HG02884 (cell line): ENCODE results near the gene HOXB8.

ENCODE experiments used
- ATAC-seq: cut with Tn5 transposase; IDR thresholded peaks from one replicate; pipeline ENCODE4 v1.9.1; 2021; ENCODE audit warnings: mild to moderate bottlenecking, moderate library complexity; ENCODE audit not compliant: unreplicated experiment

HOXB8 gene

DNA sequence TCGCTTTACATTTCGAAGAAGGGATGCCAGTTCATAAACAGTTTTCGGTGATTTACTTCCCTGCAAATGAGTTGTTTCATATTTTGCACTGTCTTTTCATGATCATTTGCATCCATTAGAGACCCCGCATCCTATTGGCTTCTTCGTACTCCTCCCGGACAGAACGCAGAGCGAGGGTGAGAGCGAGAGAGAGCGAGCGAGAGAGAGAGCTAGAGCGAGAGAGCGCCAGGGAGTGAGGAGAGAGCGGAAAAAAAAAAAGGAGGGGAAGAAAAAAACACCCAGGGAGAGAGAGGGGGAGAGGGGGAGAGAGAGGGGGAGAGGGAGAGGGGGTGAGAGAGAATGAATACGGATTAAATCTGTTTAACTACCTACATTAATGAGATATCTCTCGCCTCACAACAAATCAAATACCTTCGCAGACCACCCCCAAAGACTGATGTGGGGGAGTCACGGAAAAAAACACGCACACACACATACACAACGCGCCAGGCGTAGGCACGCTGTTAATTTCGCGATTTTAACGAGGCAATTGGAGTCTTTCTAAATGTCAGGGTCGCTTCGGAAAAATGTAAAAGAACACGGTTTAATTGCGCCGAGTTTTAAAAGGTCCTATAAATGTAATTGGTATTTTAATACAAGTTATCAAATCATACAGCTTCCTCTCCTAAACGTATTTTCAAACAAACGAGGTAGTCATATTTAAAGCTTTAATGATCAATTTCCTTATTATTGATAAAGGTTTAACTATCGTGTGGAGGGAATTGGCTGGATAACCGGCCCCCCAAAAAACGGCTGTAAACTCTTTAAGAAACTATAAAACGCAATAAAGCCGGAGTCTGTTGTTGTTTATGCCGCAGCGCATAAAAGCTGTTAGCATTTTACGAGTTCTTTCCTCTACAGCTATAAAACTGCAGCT is at the start of gene HOXB8:
TSS of gene HOXB8 (minus strand) at position 246 of the 916 bp plus-strand sequence. CDS start 588 bp downstream, outside the sequence.
- ATAC-seq: no peak

DNA sequence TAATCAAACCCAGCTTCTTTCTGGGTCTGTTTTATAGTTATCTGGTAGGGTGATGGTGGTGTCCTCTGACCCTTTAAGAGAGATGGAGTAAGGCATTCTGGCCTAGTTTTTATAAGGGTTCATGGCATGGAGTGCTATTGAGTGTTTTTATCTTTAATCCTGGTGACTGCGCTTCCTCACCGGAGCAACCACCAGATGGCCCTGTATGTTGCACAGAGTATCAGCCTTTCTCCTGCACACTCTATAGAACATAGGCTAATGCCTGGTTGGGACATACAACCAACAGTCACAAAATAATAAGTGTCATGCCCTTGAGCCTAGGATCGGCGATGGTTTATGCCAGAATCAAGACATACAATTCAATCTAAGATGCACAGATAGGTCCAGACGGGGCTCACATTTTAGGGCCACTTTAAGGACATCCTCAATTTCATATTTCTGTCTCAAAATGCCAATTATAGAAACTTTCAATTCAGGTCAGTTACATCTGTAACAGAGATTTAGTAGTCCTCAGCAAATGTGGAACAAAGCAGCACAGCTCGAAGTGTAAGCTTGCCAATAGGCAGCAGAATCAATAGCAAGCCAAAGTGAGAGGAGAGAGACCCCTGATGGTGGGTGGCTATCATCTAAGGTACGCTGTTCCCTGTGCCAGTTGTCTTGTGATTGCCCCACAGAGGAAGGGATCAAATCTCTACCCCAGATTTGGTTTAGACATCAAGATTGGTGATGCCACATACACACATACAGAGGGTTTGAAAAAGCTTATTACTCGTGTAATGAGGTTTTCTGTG is 48.2 kb upstream of the HOXB8 start:
- no peak for ATAC-seq

DNA sequence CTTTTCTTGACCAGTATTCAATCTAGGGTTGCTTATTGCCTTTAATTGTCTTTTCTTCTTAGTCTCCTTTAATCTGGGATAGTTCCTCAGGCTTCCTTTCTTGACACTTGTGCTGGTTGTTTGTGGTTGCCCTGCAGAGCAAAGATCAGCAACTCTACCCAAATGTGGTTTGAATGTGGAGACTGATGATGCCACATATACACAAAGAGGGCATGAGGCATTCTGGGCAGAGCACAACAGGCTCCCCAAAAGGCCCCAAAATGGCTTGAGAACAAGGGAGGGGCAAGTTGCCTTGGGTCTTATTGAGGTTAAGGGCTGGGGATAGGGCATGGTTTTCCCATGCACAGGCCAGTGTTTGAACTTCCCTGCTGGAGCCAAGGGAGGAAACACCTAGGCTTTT is 40.8 kb upstream of the HOXB8 start:
- no peak for ATAC-seq

DNA sequence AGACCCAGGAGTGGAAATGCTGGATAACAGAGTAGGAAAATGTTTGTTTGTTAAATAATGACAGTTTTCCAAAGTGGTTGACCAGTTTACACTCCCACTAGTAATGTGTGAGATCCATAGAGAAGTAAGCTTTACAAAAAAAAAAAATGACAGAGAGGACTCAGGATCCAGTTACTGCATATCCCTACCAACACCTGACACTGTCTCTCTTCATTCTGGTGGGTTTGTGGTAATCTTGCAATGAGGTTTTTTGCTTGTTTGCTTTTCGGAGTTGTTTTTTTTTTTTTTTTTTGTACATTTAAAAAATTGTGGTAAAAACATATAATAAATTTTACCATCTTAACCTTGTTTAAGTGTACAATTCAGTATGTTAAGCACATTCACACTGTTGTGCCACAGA is 34.6 kb upstream of the HOXB8 start:
- no peak for ATAC-seq

DNA sequence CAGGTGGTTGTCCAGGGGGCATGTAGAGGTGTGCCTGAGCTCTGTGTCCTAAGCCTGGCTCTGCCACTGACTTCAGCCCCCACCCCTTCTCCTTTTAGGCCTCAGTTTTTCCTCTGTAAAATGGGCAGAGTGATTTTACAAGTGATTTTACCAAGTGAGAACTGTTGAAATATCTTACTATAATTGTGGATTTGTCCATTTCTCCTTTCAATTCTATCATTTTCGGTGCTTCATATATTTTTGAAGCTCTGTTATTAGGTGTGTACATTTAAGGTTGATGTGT is 32.8 kb upstream of the HOXB8 start:
- ATAC-seq: no peak

DNA sequence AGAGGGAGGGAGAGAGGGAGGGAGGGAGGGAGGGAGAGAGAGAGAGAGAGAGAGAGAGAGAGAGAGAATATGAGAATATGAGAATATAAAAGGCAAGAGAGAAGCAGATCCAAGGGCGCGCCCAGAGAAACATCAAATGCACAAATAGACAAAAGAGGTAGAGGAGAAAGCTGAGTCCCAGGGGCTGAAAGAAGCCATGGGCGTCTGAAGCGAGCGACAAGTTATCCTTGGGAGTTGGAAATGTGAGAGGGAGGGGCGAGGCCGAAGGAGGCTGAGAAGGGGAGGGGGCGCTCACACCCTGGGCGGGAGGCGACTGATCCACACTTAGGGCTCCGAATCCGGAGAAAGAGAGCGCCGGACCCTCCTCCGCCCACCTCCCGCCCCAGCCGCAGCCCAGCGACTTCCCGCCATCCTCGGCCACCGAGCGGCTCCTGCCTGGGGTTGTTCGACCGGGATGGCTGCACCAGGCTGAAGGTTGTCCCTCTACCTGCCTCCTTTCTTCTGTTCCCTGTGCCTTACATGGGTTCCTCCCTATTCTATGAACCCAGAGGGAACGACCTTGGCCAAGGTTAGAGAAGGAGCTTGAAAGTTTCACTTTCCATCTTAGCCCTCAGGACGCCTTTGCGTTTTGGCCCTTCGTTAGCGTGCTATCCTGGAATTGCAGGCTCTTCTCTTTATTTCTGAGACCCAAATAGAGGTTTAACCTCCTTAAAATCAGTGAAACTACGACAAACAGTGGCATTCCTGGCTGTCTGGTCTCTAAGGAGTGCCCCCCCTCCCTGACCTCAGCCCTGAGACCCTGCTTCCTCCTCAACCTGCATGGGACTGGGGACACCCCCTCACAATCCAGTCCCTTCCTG is 32.2 kb upstream of the HOXB8 start:
- no peak for ATAC-seq

DNA sequence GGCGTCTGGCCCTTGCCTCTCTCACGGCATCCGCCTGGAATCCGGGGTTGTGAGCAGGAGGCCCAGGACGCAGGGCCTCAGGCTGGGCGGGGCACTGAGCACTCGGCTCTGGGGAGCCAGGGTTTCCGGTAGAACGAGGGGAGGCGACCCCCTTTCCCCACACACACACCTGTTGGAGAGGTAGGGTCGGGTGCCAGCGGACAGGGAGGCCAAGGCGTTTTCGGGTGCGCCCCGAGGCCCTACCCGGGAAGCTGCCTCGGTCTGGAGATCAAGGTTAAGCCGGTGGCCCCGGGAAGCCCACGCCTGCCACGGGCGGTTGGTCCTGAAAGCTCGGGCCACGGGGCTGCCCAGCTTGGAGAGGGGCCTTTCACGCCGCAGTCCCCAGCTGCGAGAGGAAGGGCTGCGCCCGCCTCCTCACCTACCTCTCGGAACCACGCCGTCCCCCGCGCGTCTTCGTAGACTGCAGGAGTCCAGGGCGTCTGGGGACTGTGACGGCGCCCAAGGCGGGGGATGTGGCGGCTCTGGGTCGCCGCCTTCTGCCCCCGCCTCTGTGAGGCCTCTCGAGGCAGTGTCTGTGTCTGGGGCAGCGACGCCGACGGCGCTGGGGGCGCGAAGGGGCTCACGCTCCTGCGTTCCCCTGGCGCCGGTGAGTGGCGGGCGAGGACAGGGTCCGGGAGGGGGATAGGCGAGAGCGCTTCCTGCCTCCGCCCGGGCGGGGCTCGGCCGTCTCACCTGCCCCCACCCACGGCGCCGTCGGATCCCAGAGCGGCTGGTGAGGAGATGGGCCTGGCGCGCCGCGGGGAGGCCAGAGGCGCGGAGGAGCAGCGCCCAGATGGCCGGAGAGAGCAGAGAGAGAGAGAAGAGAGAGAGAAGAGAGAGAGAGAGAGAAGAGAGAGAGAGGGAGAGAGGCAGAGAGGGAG is 31.4 kb upstream of the HOXB8 start:
- ATAC-seq: no peak

DNA sequence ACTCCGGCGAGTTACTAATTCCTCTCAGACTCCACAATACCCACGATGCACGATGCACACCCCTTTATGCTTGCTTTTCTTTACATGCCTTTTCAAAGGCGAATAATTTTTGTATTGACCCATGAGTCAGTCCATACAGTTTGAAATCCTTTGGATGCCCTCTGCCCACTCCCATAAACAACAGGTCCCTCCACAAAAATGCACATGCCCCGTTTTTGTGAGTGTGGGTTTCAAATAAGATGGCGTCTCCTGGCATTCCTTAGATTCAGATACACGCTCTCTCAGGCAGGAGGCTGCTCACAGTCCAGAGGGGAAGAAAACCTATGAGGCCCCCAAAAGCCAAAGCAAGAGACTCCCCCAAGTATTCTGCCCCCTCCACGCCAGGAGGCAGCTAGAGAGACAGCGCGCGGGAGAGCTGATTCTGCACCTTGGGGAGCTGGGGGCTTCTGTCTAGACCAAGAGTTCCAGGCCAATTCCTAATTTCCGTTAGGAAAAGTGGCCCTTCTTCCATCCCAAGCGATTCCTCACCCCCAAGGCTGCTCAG is 30.6 kb upstream of the HOXB8 start:
- ATAC-seq: no peak

DNA sequence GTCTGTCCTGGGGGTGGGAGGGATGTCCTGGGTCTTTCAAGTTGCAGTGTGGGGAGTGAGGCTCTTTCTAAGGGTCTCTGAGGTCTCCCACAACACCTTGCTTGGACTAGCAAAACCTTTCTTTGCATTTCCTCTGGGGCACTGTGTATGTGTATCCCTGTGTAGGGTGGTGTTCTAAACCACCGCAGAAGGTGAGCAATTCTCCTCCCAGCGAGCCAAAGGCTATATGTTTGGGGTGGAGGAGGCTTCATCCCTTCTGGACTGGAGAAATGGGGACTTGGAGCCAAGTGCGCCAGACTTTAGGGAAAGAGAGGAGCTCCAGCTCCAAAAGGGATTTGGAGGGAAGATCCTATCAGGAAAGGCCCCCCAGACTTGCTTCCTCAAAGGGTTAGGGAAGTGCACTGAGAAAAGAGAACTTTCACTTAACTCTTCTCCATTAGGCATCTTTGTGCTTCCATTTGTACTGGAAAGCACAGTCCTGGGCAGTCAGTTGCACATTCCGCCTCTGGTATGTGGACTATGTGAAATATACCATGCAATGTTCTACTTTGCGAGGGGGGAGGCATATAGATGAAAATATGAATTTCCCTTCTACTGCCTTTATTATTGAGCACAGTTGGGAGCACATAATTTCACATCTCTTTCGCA is 29.9 kb upstream of the HOXB8 start:
- ATAC-seq: no peak

DNA sequence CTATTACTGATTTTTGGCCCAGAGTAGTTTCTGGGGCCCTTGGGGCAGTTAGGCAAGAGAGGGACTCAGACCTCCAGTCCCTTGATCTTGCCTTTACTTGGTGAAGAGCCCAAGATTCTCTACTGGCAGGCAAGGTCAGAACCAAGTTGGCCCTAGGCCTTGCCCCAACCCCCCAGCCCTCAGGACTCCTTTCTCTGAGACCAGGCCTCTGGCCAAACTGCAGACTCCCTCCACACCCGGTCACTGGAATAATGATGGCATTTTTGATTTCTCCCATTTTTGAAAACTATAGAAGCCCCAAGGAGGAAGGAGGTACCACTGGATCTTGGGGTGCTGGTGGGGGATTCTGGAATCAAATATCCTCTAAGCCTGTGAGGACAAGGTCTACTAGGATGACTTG is 29.1 kb upstream of the HOXB8 start:
- ATAC-seq: no peak

DNA sequence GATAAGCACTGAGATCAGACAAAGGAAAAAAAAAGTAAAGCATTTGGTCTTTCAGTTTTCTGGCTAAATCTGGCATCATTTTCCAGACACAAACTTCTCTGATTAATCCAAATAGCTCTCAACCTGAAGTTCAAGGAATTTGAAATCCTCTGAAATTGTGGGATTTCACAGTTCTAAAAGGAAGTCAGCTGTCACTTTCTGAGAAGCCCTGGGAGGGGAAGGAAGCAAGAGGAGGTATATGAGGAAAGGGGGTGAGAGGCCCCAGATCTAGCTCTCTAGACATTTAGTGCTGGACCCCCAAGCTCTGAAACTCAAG is 28.6 kb upstream of the HOXB8 start:
- ATAC-seq: no peak

DNA sequence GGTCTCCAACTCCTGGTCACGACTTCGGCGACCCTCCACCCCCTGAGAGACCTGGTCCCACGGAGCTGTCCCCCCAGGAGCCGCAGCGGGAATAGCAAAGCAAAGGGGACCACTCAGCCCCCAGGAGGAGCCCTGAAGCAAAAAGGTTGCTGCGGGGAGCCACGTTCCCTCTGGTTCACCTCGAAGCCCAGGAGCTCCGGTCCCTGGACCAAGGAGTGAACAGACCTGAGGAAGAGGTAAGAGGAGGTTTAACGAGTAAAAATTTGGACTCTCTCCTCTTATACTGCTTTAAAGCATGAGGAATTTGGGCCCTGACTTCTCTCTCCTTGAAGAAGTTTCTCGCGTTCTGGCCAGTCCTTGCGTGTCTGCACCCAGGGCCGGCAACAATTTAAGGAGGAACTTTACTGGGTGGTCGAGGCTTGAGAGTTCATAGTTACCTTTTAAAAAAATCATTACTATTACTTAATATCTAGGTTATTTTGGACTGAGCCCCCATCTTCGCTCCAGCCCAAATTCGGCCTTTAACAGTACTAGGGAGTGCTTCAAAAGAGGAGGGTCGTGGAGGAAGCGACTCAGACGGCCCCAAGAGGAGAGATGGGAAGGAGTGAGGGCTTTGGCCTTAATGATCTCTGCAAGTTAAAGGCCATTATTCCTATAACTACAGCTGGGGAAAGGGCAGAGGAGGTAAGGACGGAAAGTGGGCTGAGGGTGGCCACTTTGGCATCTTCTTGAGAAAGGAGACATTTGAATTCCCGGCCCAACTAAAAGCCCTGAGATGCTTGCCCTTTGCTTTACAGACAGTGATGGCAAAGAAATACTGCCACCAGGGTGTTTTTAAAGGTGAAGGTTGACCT is 28.0 kb upstream of the HOXB8 start:
- ATAC-seq: no peak

DNA sequence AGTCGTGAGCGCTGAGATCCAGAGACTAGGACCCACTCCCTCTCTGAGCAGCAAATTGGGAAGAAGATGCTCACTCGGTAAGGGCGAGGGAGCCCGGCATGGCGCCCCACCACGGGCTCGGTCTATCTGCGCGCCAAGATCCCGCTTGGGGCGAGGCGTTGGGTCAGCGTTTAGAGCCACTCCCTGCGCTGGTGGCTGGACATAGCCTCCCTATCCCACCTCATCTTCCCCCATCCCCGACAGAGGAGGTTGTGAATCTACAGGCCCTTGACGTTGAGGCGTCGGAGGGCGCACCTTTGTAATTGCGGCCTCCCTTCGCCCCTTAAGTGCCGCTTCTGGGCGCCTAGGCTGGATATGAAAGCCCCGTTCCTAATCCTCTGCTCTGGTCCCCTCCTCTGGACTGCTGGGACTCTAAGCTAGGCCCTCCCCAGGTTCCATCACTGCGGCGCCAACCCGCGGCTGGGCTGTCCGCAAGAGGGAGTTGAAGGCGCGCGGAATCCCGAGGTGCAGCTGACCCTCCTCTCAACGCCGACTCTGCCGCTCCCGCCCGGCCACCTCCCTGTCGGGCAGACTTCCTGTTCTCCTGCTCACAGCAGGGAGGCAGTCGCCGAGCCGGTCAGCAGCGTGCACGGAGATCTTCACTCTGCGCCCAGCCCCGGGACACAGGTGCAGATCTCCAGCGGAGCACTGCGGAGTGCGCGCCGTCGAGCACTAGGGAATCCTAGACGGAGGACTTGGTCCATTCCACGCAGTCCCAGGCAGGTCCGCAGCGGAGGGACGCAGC is 27.2 kb upstream of the HOXB8 start:
- no peak for ATAC-seq

DNA sequence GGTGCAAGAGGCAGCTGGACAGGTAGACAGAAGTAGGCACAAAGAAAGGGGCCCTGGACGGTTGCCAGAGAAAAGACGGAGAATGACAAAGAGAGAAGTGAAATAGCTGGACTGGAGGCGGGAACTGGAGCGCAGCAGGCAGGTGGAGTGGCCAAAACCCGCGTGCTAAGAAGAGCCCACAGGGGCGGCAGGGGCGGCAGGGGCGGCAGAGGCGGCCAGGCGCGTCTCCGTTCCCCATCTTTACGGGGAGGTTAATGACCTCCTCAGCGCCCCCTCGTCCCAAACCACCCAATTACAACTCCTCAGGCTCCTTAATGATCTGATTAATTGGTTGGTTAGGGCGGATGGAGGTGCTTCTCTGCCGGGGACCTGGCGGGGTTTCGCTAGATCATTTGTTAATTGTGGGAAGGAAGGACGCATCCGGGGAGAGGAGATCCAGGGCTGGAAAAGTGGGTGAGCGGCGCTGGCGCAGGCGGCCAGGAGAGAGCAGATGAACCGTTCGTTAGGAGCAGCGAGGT is 26.5 kb upstream of the HOXB8 start:
- ATAC-seq: no peak

DNA sequence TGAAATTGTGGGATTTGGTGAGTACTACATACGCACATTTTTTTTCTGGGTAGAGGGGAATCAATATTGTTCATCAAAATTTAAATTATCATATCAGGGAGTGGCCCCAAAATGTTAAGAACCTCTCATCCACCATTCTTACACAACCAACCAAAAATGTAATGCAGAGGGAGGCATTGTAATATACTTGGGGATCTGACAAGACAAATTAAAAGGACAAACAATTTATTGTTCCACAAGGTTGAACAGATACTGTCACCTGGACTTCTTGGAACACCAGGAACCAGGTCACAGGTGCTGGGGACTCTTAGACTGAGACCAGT is 25.7 kb upstream of the HOXB8 start:
- no peak for ATAC-seq

DNA sequence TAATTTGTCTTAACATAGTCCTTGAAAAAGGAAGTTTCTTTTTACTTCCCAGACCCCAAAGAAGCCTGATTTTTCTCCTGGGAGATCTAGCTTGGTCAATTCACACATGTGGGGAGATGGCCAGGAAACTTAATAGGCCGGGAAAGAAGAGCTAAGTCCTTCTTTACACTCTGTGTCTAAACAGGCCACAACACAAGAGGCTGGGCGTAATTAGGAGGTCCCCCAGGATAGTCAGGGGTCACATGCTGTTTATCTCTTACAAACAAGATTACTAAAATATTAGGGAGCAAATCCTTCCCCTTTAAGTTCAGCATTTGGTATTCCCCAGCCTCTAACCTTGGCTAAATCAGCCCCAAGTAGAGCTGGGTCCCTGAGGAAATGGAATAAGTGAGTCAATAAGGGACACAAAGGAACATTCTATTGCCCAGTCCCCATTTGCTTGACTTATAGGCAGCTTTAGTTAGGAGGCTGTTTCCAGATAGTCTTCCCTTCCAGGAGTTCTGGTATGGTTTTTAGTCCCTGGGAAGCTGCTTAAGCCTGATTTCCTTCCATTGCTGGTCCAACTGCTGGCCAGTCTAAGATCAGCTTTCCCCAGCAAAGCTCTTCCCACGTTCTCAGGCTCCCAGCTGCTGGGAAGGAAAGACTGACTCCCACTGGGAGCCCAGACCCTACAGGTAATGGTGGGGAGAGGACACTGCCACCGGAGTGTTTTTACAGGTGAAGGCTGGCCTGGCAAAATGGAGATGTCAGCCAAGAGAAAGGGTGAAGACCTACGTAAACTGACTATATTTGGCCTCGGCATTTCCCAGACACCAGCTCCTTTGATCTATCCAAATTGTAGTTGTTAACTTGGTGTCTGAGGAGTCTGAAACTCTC is 25.1 kb upstream of the HOXB8 start:
- ATAC-seq: no peak

DNA sequence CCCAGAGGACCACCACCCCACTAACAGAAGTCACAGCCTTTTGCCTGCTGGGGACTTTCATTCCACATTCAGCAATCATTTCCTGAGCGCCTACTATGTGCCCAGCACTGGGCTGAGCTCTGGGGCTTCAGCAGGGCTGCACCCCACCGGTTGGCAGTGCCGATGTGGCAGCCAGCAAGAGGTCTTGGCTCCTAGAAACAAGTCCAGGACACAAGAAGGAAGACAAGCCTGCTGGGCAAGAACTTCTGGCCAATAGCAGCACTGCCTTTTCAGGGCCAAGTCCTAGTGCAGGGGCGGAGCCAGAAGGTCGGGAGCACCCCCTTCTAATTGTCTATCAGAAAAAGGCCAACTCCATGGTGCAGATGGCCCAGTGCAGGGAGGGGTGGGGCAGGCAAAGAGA is 24.0 kb upstream of the HOXB8 start:
- no peak for ATAC-seq
